SK-MEL-5 (cell line): Measurements from ENCODE around the gene ANXA4. TPM values are rescaled to one million over a fixed set of nuclear protein-coding genes. Genes with fewer than 3 reads are reported as not detected.
"Not testable (repeated sequence)": the region's sequence is repeated elsewhere in the genome, so short reads cannot be mapped to it uniquely, and the experiment has no call there.

Source experiments
- DNase-seq: peaks from one replicate; pipeline ENCODE4 v3.0.0-alpha.2; 2016; ENCODE audit warnings: low read depth, low spot score
- in situ Hi-C: cut with HindIII; loops from 2 replicates; pipeline ENCODE4 v1.10.0; 2016; ENCODE audit warnings: low sequenced_read_pairs, high pct_unique_total_duplicates, low pct_unique_long_range_greater_than_20kb
- total RNA-seq: library from RNA; depleted of rRNA; stranded (reverse); fragments of >200 nt; shearing (Covaris generic); gene quantifications from 2 replicates; pipeline ENCODE4 v1.2.3, GENCODE V29; 2014

Gene ANXA4
- total RNA-seq, 1 experiment from 2014 or later, result 24.6 TPM

DNA sequence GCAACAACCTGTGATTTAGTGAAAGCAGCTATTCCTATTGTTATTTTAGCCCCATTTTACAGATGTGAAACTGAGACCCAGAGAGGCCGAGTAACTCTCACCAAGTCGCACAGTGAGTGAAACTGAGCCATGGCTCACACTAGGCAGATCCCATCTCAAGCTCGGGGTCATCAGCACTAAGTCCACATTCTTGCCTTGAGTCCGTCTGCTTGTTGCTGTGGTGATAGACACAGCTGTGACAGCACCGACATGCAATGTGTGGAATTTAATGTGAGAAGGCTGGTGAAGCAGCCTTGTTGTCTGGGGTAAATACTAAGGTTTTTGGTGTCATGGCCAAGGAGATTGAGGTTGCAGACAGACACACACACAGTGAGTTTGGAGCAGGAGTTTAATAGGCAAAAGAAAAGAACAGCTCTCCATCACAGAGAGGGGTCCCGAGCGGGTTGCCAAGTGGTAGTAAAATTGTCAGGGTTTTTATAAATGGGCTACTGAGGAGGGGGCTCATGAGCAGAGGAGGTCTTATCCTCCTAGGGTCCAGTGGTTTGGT lies 47.3 kb downstream of the ANXA4 start:
- DNase-seq, result no peak
- in situ Hi-C loops, result no loop called here

DNA sequence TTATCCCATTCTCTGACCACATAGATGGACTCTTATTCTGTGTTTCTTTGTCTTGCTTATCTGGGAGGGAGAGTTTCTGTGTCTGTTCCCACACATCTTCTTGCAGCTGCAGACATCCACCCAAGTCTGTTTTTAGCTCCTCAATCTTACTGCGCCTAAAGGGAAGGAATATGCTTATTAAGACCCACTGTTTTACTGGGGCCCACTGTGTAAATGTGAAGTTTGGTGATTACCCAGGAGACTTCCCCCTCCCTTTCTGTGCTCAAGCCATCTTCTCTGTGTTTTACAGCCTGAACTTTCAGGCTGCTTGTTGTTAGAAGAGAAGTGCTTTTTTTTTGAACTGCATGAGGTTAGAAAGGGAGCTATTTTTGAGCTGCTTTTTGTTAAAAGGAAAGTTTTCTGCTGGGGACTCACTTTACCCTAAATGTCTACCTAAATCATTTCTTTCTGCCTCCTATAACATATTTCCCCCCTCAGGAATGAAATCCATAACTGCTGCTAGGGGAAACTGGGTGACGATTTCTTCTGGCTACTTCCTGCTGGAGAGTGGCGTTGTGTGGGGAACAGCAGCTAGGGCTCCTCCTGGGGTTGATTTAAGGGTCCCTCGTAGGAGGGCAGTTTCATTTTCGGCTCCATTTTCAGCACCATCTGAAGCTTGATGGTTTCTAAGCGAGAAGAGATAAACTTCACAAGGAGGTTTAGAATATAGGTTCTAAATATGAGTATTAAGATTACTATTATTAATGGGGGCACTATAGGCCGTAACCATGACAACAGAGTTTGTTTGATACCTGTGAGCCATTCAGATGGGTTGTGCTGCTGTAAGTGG lies 48.1 kb downstream of the ANXA4 start:
- in situ Hi-C loops, result no loop called here
- no peak for DNase-seq

DNA sequence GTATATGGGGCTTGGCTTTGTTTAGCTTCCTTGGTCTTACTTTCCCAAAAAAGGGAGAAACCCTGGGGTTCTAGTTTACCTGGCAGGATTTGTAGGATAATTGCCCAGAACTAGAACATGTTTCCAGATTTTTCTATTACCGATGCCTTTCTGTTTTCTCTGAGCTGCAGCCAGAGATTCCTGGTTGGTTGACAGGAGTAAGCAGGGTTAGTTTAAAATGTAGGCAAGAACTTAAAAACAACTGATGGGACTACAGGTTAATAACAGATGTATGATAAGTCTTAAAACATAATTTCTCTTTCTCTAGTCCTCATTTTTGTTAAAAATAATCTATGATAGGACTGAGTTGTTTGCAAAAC lies 48.6 kb downstream of the ANXA4 start:
- DNase-seq, result no peak
- in situ Hi-C loops, result no loop called here

DNA sequence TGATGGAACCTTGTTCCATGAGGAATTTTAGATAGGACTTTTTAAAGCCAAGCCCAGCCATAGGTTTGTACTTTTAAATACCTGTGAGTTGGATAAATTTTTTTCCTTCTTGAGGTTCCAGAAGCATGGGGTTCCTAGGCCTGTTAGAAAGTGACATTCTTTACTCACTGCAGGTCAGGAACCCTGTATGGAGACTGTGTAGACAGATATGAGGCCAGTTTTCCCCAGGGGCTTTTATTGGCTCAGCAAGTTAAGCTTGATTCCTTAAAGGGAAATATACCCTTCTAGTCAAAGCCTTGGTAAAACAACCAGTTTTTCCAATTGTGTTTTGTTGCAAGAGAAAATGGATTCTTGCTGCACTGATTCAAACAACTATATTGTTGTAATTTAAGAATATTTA lies 49.1 kb downstream of the ANXA4 start:
- DNase-seq, result peak; percentile 40
- in situ Hi-C loops, result no loop called here

DNA sequence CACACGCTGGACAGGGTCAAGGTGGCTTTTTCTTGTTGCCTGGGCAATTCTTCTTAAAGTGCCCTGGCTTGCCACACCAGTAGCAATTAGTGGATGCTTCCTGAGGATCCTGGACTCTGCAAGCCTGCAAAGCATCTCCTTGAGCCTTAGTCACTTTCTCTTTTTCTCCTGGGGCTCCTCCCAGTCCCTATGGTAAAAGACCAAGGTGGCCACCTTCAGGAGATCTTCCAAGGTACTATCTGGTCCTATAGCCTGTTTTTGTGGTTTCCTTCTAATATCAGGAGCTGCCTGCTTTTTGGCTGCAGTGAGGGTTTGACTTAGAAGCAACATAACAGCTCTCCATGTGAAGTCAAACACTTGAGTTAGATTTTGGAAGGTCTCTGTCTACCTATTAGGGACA lies 54.2 kb downstream of the ANXA4 start:
- in situ Hi-C loops, result no loop called here
- no peak for DNase-seq

DNA sequence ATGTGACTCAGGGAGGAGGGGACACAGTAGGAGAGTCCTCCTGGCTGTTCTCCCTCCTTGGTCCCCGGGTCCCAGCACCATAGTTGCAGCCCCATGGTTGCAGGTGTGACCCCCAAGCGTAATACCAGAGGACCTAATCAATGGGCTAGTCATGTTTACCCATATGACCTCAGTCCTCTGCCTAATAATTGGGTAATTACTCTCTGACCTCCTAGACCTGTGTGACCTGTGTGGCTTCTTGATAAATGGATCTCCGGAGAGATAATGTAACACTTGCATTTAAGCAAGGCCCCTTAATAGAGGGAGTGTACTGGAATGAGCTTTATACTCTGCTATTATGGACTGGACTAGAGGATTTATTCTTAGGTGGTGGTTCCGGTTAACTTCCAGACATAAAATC lies 55.3 kb downstream of the ANXA4 start:
- no peak for DNase-seq
- in situ Hi-C loops, result no loop called here

DNA sequence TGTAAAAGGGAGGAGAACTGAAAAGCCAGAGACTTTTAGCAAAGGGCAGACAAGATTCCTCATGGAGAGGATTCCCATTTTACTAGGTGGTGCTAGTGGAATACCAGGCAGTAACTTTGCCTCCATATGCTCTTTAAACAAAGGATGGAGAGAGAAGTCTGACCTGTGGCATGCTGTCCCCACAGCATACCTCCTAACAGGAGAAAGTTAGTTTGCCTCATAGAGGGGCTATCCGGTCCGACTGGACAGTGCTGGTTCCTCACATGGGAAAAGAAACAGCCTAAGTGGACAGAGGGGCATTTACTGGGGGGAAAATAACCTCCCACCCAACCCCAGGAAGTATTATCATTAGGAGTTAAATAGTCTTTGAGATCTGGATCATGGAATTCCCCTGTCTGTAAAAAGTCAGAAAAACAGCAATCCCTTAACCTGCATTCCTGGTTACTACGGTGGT lies 55.9 kb downstream of the ANXA4 start:
- no peak for DNase-seq
- in situ Hi-C loops, result no loop called here

DNA sequence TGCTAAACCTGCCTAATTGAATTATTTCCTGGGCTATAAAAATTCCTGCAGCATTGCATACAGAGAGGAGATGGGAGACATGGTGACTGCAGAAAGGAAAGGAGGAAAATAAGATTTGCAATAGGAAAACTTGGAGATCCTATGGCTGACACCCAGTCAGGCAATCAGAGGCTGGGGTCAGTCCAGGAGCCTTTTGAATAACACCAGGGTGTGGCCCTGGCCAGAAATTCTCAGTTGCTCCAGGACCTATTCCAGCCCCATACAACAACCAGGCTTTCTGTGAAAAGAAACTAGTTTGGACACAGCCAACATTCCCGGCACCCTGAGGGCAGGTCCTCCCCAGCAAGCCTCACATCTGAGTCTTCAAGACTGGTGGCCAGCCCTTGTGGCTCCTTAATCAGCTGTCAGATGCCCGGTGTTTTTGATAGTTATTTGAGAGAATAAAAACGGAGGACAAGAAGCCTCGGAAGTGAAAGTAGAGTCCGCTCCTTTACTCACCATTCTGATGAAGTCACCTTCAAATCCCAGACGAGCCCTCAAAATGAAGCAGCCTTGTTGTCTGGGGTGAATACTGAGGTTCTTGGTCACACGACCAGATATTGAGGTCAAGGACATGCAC lies 56.5 kb downstream of the ANXA4 start:
- no peak for DNase-seq
- in situ Hi-C loops, result no loop called here

DNA sequence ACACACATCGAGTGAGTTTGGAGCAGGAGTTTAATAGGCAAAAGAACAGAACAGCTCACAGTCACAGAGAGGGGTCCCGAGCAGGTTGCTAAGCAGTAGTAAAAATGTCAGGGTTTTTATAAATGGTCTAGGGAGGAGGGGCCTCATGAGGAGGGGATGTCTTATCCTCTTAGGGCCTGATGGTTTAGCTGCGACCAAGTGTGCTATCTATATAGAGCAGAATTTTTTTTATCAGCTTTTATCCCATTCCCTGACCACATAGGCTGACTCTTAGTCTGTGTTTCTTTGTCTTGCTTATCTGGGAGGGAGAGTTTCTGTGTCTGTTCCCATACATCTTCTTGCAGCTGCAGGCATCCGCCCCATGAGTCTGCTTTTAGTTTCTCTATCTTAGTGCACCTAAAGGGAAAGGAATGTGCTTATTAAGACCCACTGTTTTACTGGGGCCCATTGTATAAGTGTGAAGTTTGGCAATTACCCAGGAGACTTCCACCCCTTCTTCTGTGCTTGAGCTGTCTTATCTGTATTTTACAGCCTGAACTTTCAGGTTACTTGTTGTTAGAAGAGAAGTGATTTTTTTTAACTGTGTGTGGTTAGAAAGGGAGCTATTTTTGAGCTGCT lies 57.1 kb downstream of the ANXA4 start:
- in situ Hi-C loops, result no loop called here

DNA sequence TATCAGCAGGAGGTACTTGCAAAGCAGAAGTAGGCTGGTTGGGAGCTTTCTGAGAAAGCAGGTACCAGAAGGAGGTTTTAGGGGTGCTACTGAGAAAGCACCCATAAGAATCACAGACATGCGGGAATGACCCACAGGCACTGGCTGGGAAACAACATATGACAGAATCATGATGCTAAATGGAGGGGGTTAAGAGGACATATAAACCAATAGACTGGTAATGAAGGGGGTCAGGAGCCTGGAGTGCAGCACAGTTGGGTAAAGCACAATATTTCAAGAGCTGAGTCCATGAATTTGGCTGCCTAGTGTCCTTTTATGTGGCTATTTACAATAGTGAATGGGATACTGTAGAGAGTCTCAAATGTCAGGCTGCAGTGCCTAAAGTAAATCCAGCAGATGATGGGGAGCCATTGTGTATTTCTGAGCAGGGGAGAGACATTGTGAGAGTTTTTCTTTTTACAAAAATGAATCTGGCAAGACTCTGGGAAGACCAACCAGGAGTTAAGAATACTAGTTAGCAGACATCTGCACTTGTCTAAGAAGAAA lies 59.9 kb downstream of the ANXA4 start:
- in situ Hi-C loops, result loop anchor here (25.0 kb wide), 1 partner anchor 240 kb away; no protein-coding TSS in a partner anchor
- no peak for DNase-seq

More for the DNA sequence above, 57.1 kb downstream of the ANXA4 start:
- DNase-seq, result no peak

DNA sequence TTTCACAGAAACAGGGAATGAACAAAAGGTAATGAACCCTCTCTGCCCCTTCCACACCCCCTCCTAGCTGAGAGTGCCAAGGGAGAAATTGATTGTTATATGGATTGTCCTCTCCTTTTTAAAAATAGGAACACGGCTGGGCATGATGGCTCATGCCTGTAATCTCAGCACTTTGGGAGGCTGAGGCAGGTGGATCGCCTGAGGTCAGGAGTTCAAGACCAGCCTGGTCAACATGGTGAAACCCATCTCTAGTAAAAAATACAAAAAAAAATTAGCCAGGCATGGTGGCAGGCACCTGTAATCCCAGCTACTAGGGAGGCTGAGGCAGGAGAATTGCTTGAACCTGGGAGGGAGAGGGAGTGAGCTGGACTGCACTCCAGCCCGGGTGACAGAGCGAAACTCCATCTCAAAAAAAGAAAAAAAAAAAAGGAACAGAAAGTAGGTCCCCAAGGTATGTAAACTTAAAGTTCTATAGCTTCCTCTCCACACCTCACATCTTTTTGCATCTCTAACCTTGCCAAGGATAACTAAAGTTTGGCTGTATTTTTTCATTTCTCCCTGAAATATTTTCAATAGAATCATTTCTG lies 60.9 kb downstream of the ANXA4 start:
- in situ Hi-C loops, result loop anchor here (25.0 kb wide), 1 partner anchor 241 kb away; no protein-coding TSS in a partner anchor
- not testable (repeated sequence) for DNase-seq

DNA sequence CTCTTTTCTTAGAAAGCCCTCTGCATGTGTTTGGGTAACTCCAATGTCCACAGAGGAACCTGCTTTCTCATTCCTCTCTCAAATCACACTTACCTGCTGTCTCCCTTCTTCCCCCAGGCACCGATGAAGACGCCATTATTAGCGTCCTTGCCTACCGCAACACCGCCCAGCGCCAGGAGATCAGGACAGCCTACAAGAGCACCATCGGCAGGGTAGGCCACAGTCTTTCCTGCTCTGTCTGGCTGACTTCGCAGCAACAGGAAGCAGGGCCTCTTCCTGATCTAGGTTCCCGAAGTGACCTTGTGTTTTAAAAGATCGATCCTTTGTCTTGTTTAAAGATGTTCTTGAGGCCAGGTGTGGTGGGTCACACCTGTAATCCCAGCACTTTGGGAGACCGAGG lies 62.5 kb downstream of the ANXA4 start:
- DNase-seq, result no peak
- in situ Hi-C loops, result loop anchor here (25.0 kb wide), 1 partner anchor 242 kb away; no protein-coding TSS in a partner anchor

DNA sequence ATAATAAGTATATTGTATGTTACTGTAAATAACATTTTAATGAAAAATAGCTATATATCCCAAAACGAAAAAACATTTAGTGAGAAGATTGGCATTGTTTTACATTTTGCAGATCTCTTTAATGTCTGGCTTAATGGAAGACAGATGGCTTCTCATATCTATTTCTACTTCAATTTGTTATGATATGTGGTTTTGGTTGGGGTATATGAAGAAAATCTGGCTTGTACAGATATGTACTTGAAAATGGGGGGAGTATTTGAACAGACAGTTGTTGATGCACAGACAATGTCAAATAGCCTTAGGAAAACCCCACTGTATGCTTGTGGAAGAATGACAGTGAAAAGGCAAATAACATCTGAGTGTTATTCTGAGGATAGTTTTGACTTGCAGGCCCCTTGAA lies 64.0 kb downstream of the ANXA4 start:
- DNase-seq, result no peak
- in situ Hi-C loops, result loop anchor here (25.0 kb wide), 1 partner anchor 244 kb away; no protein-coding TSS in a partner anchor

DNA sequence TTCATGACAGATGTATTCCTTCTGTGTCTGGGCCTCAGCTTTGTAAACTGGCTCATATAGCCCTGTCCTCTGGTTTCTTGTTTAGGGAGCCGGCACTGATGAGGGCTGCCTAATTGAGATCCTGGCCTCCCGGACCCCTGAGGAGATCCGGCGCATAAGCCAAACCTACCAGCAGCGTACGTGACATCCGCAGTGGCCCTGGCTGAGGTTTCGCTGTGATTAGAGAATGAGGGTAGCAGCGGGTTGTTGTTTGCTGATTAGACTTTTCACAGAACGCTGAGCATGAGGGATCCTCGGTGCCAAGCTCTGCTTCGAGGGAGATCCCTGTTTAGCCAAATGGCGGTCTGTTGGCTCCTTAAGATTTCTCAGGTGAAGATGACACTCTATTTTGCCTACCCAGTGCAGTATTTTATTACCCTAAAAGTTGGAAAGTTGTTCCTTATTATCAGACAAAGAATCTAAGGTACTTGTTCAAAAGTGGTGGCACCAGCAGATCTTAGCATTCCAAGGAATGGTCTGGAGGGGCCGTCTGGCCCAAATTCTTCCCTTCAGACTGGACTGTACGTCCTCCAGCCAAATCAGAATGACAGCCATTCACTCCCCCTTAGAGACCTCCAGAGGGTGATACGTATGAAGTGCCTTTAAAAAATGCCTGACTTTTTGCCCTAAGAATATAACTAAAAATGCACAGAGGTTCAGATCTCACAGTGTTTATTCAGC lies 66.0 kb downstream of the ANXA4 start:
- in situ Hi-C loops, result loop anchor here (25.0 kb wide), 1 partner anchor 246 kb away; no protein-coding TSS in a partner anchor
- no peak for DNase-seq

DNA sequence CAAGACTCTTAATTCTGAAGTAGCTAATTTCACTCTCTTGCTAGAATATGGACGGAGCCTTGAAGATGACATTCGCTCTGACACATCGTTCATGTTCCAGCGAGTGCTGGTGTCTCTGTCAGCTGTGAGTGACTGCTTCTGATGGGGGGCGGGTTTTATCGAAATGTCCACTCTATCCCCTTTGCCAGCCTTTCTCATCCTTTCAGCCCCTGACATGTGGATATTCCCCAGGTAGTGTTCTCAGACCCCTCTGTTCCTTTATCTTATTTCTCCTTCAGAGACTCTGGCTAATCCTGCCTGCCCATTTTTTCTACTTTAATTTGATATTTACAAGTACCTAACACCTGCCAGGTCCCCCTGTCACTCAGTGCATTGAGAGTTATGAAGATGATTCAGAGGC lies 68.6 kb downstream of the ANXA4 start:
- in situ Hi-C loops, result loop anchor here (25.0 kb wide), 1 partner anchor 248 kb away; no protein-coding TSS in a partner anchor
- no peak for DNase-seq

DNA sequence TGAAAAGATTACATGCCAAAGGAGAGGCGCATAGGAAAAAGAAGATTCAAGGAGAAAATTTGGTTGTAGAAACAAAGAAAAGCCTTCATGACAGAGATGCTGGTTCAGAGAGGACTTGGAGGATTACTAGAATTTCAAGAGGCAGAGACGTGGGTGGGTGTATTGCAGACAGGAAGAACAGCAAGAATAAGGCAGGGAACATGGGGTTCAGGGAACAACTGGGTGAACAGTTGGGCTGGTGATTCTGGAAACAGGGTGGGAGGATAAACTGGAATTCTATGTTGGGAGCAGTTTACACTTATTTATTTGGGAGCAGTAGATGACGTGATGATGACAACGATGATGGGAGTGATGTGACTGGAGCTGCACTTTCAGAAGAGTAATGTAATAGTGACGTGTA lies 69.1 kb downstream of the ANXA4 start:
- no peak for DNase-seq
- in situ Hi-C loops, result loop anchor here (25.0 kb wide), 1 partner anchor 249 kb away; no protein-coding TSS in a partner anchor

DNA sequence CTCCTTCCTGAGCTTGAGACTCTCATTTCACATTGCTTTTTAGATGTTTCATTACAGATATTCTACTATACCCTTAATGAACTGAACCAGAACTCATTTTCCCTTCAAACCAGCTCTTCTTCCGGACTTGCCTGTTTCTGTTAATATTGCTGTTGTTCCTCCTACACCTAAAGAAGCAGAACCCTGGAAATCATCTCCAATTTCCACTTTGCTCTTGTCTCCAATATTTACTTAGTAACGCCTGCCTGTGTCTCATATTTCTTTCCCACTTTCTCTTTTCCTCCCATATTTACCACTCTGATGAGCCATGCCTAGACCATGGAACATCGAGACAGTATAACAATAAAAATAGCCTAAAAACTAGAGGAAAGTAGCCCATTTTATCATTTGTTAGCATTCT lies 69.7 kb downstream of the ANXA4 start:
- no peak for DNase-seq
- in situ Hi-C loops, result loop anchor here (25.0 kb wide), 1 partner anchor 249 kb away; no protein-coding TSS in a partner anchor
